Activated CD4-positive, alpha-beta T cell treated with anti-CD3 and anti-CD28 coated beads, Interleukin-2, amount 10 ng/mL, durations not matched to agents 7 days and 5 days (primary cell): ENCODE data around the gene NUP98. TPM values are rescaled to one million over a fixed set of nuclear protein-coding genes. Genes with fewer than 3 reads are reported as not detected.

Experiments used
- CTCF ChIA-PET: fragments of 350-600 bp; sonication (Branson Sonifier 250); formaldehyde crosslinking; loops from one replicate; lab custom pipeline; 2021; ENCODE audit warnings: antibody characterized with exemption; lab: Charles Lee
- POLR2A ChIA-PET: fragments of 350-600 bp; sonication (Branson Sonifier 250); formaldehyde crosslinking; loops from one replicate; lab custom pipeline; 2021; ENCODE audit warnings: antibody characterized with exemption; lab: Charles Lee
- DNase-seq: peaks from one replicate; pipeline ENCODE4 v3.0.0-alpha.2; 2020
- H3K27ac Mint-ChIP-seq: one replicate; pipeline ENCODE4 v1.8.0; 2021; ENCODE audit warnings: mild to moderate bottlenecking, moderate library complexity, mixed read lengths
- H3K27me3 Mint-ChIP-seq: one replicate; pipeline ENCODE4 v1.8.0; 2021; ENCODE audit warnings: mixed read lengths
- H3K36me3 Mint-ChIP-seq: one replicate; pipeline ENCODE4 v1.8.0; 2021; ENCODE audit warnings: low read depth, mixed read lengths
- H3K4me1 Mint-ChIP-seq: one replicate; pipeline ENCODE4 v1.8.0; 2021; ENCODE audit warnings: mixed read lengths
- H3K4me3 Mint-ChIP-seq: one replicate; pipeline ENCODE4 v1.8.0; 2021; ENCODE audit warnings: mild to moderate bottlenecking, moderate library complexity, mixed read lengths
- H3K9me3 Mint-ChIP-seq: one replicate; pipeline ENCODE4 v1.8.0; 2021; ENCODE audit warnings: mixed read lengths
- total RNA-seq, 2 experiments: library from RNA; stranded (reverse); gene quantifications; one replicate each; pipeline ENCODE4 v1.2.3, GENCODE V29; 2021

The NUP98 gene
- total RNA-seq, 2 experiments from 2014 or later = 94.7 to 116 TPM

GRCh38 chr11:3637201-3637600, 160.2 kb downstream of the NUP98 start:
- Mint-ChIP-seq H3K27ac (no peak overlapping the region), H3K9me3 (no peaks in the 10 kb centered on the region), H3K27me3 (peaks cover 10% of the 10 kb centered on the region), H3K4me3 (no peak overlapping the region), H3K4me1 (peaks cover 4% of the 10 kb centered on the region), H3K36me3 (no peaks in the 10 kb centered on the region)
- POLR2A ChIA-PET = no interaction called here
- no peak for DNase-seq
- CTCF ChIA-PET = no interaction called here

GRCh38 chr11:3635641-3636375, 161.5 kb downstream of the NUP98 start:
- Mint-ChIP-seq H3K27ac (no peak overlapping the region), H3K9me3 (no peaks in the 10 kb centered on the region), H3K36me3 (no peaks in the 10 kb centered on the region), H3K4me1 (no peaks in the 10 kb centered on the region), H3K4me3 (no peak overlapping the region), H3K27me3 (peaks cover 2% of the 10 kb centered on the region)
- POLR2A ChIA-PET = no interaction called here
- CTCF ChIA-PET = interaction anchor here (1.0 kb wide), 1 partner anchor 18 kb away, joined by 3 read pairs; no protein-coding TSS in a partner anchor
- no peak for DNase-seq

DNA sequence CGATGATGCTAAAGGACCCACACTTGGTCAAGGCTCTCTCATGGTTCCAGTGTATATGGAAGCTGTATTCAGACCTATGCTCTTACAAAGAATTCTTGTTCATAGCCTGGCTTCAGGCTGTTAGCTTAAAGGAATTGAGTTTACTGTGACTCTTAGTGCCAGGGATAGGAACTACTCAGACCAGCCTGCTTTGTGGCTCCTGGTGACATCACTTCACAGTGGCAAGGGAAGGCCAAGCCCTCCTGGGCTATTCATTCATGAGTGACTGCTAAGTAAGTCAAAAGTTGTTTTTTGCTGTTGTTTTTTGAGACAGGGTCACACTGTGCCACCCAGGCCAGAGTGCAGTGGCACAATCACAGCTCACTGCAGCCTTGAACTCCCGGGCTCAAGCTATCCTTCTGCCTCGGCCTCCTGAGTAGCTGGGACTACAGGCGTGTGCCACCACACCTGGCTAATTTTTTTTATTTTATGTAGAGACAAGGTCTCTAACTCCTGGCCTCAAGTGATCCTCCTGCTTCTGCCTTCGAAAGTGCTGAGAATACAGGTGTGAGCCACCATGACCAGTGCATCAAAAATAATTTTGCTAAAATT, 165.2 kb downstream of the NUP98 start:
- Mint-ChIP-seq H3K36me3 (no peaks in the 10 kb centered on the region), H3K27ac (no peak overlapping the region), H3K4me3 (no peak overlapping the region), H3K9me3 (no peaks in the 10 kb centered on the region), H3K27me3 (peaks cover 2% of the 10 kb centered on the region), H3K4me1 (no peaks in the 10 kb centered on the region)
- CTCF ChIA-PET = no interaction called here
- DNase-seq = no peak
- POLR2A ChIA-PET = no interaction called here

DNA sequence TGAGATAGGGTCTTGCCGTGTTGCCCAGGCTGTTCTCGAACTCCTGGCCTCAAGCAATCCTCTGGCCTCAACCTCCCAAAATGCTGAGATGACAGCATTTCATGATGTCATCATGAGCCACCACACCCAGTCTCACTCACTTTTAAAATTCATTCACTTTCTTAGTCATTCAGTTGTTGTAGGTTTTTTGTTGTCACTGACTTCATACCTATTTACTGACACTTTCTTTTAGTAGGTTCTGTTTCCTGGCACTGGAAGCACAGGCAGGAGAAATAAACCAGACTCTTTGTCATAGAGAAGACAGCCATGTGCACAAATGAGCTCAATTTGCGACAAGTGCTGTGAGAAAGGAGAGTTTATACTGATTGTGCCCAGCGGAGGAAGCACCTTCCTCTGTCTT, 166.0 kb downstream of the NUP98 start:
- Mint-ChIP-seq H3K4me3 (no peak overlapping the region), H3K36me3 (no peaks in the 10 kb centered on the region), H3K27ac (no peak overlapping the region), H3K9me3 (no peaks in the 10 kb centered on the region), H3K4me1 (no peaks in the 10 kb centered on the region), H3K27me3 (peaks cover 2% of the 10 kb centered on the region)
- no peak for DNase-seq
- ChIA-PET POLR2A (no interaction called here), CTCF (no interaction called here)

- Mint-ChIP-seq H3K9me3 (no peaks in the 10 kb centered on the region), H3K4me1 (no peaks in the 10 kb centered on the region), H3K27ac (no peak overlapping the region), H3K27me3 (no peaks in the 10 kb centered on the region), H3K36me3 (no peaks in the 10 kb centered on the region), H3K4me3 (no peak overlapping the region)
- ChIA-PET POLR2A (no interaction called here), CTCF (interaction anchor here (1.2 kb wide), 1 partner anchor 13 kb away, joined by 4 read pairs; no protein-coding TSS in a partner anchor)
- no peak for DNase-seq
Observed at GRCh38 chr11:3627291-3627690, 170.1 kb downstream of the NUP98 start.

GRCh38 chr11:3626250-3626960, 170.9 kb downstream of the NUP98 start:
- Mint-ChIP-seq H3K4me1 (no peaks in the 10 kb centered on the region), H3K36me3 (no peaks in the 10 kb centered on the region), H3K27me3 (no peaks in the 10 kb centered on the region), H3K27ac (no peak overlapping the region), H3K9me3 (no peaks in the 10 kb centered on the region), H3K4me3 (no peak overlapping the region)
- DNase-seq = no peak
- CTCF ChIA-PET = no interaction called here
- POLR2A ChIA-PET = no interaction called here

Other genes starting within 250 kb of the NUP98 start
- gene ART5, start 155.6 kb downstream of the NUP98 start, total RNA-seq = not detected
- not detected for gene ART1, start 152.4 kb downstream of the NUP98 start, total RNA-seq
- 1 to 10 TPM; 3.0 to 3.1 TPM for gene CHRNA10, start 126.2 kb downstream of the NUP98 start, total RNA-seq
- 10 to 100 TPM; 30.0 to 30.9 TPM for gene PGAP2, start 11.0 kb upstream of the NUP98 start, total RNA-seq
- 100 to 1,000 TPM; 158 to 172 TPM for gene RHOG, start 43.4 kb upstream of the NUP98 start, total RNA-seq
- gene STIM1, start 58.1 kb upstream of the NUP98 start, total RNA-seq = 100 to 1,000 TPM; 103 to 108 TPM